ENCODE data around the gene FBLN2. TPM values are rescaled to one million over a fixed set of nuclear protein-coding genes. Genes with fewer than 3 reads are reported as not detected.
A peak's percentile ranks its signal among the peaks of the same experiment; 100 is the strongest.

FBLN2 gene
- total and polyA plus RNA-seq, 2 of the 13 experiments (the other 11 are each of a cell fraction or from before 2014, with no cell fraction given) = not detected

GRCh38 chr3:13650210-13651056 is 101.5 kb downstream of the FBLN2 start (continued):
- peak; percentile 48; the same call in 1 of the 2 replicates for TF ChIP-seq ZNF614 (CRISPR knock-in tag; IDR thresholded peaks at IDR 0.05; ENCODE audit: borderline replicate concordance)
- no peak for TF ChIP-seq ZNF136 (CRISPR knock-in tag; IDR thresholded peaks at IDR 0.05; ENCODE audit: low read depth)
- no peak for TF ChIP-seq FOXO4 (CRISPR knock-in tag; conservative IDR thresholded peaks at IDR 0.05)
- TF ChIP-seq ZNF557 (CRISPR knock-in tag; IDR thresholded peaks at IDR 0.05) = 0 out of 2 replicates have a peak, but pooled peaks have one; percentile 79
- no peak for TF ChIP-seq ZNF777 (CRISPR knock-in tag; IDR thresholded peaks at IDR 0.05)
- peak; percentile 77 for TF ChIP-seq GABPB1 (CRISPR knock-in tag; IDR thresholded peaks at IDR 0.05)
- no peak for TF ChIP-seq SRSF1 (optimal IDR thresholded peaks at IDR 0.05; ENCODE audit: low read depth, low read length)
- peak; percentile 76 for TF ChIP-seq ZC3H13 (CRISPR knock-in tag; IDR thresholded peaks at IDR 0.05)
- TF ChIP-seq ZNF414 (CRISPR knock-in tag; IDR thresholded peaks at IDR 0.05) = 0 out of 2 replicates have a peak, but pooled peaks have one; percentile 66
- TF ChIP-seq SIN3A (IDR thresholded peaks at IDR 0.05; ENCODE audit: borderline replicate concordance, low read depth, low read length) = no peak
- peak; percentile 80 for TF ChIP-seq ZFP91 (CRISPR knock-in tag; IDR thresholded peaks at IDR 0.05; ENCODE audit: borderline replicate concordance)
- no peak for TF ChIP-seq MYPOP (CRISPR knock-in tag; IDR thresholded peaks at IDR 0.05)
- no peak for TF ChIP-seq NFIC (IDR thresholded peaks at IDR 0.05; ENCODE audit: low read length)
- TF ChIP-seq IKZF5 (CRISPR knock-in tag; IDR thresholded peaks at IDR 0.05) = 0 out of 2 replicates have a peak, but pooled peaks have one; percentile 37
- TF ChIP-seq ZHX1 (CRISPR knock-in tag; IDR thresholded peaks at IDR 0.05; ENCODE audit: low read depth) = no peak
- TF ChIP-seq ZNF598 (CRISPR knock-in tag; IDR thresholded peaks at IDR 0.05; ENCODE audit: borderline replicate concordance) = no peak
- no peak for TF ChIP-seq JARID2 (CRISPR knock-in tag; IDR thresholded peaks at IDR 0.05; ENCODE audit: insufficient replicate concordance)
- no peak for TF ChIP-seq KAT7 (CRISPR knock-in tag; IDR thresholded peaks at IDR 0.05; ENCODE audit: borderline replicate concordance)
- TF ChIP-seq SRF (IDR thresholded peaks at IDR 0.05; ENCODE audit: low read depth, low read length) = no peak
- no peak for TF ChIP-seq SNAPC2 (CRISPR knock-in tag; IDR thresholded peaks at IDR 0.05)

All from HepG2 (cell line).